NCI-H2029 treated with DMSO at 0.1 percent for 48 hours (cell line): ENCODE measurements around the gene ARHGAP24.
"Not testable (repeated sequence)": the region's sequence is repeated elsewhere in the genome, so short reads cannot be mapped to it uniquely, and the experiment has no call there.

Source experiments
- DNase-seq: peaks from one replicate; lab custom pipeline; 2025; lab: John Stamatoyannopoulos, UW

ARHGAP24 gene

GRCh38 chr4:85861064-85861765 is 386.3 kb downstream of the ARHGAP24 start:
- DNase-seq: peak; percentile 38

- DNase-seq: no peak
These were observed 387.9 kb downstream of the ARHGAP24 start for GRCh38 chr4:85862896-85863295.

GRCh38 chr4:85864259-85865205 is 389.6 kb downstream of the ARHGAP24 start:
- no peak for DNase-seq

- DNase-seq: no peak
These were observed 390.3 kb downstream of the ARHGAP24 start for GRCh38 chr4:85865256-85865655.

- no peak for DNase-seq
These were observed 391.6 kb downstream of the ARHGAP24 start for GRCh38 chr4:85866508-85866907.

GRCh38 chr4:85867271-85867670 is 392.3 kb downstream of the ARHGAP24 start:
- no peak for DNase-seq

- no peak for DNase-seq
These were observed 394.2 kb downstream of the ARHGAP24 start for GRCh38 chr4:85869181-85869580.

- DNase-seq: no peak
These were observed 395.5 kb downstream of the ARHGAP24 start for GRCh38 chr4:85870298-85871083.

GRCh38 chr4:85873566-85873965 is 398.6 kb downstream of the ARHGAP24 start:
- no peak for DNase-seq

GRCh38 chr4:85879518-85879917 is 404.6 kb downstream of the ARHGAP24 start:
- DNase-seq: no peak

- no peak for DNase-seq
These were observed 408.2 kb downstream of the ARHGAP24 start for GRCh38 chr4:85883180-85883579.

GRCh38 chr4:85884251-85884650 is 409.3 kb downstream of the ARHGAP24 start:
- DNase-seq: no peak

GRCh38 chr4:85886665-85887064 is 411.7 kb downstream of the ARHGAP24 start:
- DNase-seq: no peak

- no peak for DNase-seq
These were observed 414.4 kb downstream of the ARHGAP24 start for GRCh38 chr4:85889314-85889713.

- no peak for DNase-seq
These were observed 420.8 kb downstream of the ARHGAP24 start for GRCh38 chr4:85895755-85896154.

- DNase-seq: no peak
These were observed 423.3 kb downstream of the ARHGAP24 start for GRCh38 chr4:85898231-85898630.

GRCh38 chr4:85901500-85901899 is 426.6 kb downstream of the ARHGAP24 start:
- DNase-seq: no peak

- DNase-seq: not testable (repeated sequence)
These were observed 427.7 kb downstream of the ARHGAP24 start for GRCh38 chr4:85902647-85903046.

GRCh38 chr4:85905761-85906160 is 430.8 kb downstream of the ARHGAP24 start:
- DNase-seq: peak; percentile 78

GRCh38 chr4:85907001-85907400 is 432.1 kb downstream of the ARHGAP24 start:
- no peak for DNase-seq

GRCh38 chr4:85909851-85910250 is 434.9 kb downstream of the ARHGAP24 start:
- peak; percentile 12 for DNase-seq

GRCh38 chr4:85910985-85911384 is 436.0 kb downstream of the ARHGAP24 start:
- DNase-seq: no peak
